NCI-H446 (cell line): ENCODE data around the gene NELFB.

Experiments
- DNase-seq, 2 experiments: peaks; one replicate each; lab custom pipeline; 2025; lab: John Stamatoyannopoulos, UW

Gene NELFB

DNA sequence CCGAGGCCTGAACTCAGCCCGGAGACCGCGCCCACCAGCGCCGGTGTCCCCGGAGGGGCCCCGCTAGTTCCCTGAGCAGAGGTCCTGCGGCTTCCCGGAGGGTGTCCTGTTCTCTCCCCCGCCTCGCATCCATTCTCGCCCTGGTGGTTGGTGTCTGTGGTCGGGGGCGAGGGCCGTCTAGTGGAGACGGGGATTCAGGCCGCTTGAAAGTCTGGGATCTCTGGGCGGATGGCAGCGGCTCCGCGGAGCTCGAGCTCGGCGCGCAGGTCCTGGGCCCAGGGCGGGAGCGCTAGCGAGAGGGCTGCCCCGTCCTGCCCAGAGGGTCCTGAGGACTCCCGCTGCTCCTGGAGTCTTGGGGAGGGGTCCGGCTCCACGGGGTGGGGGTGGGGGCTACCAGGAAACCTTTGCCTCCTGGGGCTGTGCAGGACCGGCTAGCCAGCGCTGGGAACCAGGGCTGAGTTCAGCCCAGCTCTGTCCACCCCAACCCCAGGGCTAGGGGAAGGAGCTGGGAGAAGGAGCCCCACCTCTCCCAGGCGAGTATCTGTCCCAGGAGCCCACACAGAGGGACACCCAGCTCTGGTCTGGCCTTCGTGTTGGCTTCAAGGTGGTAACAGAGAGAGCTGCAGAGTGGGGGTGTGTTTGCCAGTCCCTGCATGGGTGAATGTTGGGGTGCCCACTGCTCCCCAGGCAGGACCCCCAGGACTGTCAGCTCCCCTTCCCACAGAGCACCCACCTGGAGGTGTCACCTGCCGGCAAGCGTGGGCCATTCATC is 26.4 kb downstream of the NELFB start:
- DNase-seq = no peak

DNA sequence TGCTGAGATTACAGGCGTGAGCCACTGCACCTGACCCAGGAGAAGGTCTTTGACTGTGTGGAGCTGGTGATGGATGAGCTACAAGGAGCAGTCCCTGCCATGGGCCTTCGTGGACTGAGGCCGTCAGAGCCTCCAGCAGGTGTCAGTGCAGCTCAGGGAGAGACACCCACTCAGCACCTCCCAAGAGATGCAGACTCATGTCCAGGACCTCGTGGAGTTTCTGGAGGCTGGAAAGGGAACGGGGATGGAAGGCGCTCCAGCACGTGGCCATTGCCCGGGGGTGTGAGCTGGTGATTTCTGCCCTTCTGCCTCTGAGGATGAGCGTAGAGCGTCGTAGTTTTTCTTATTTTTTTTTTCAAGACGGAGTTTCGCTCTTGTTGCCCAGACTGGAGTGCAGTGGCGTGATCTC is 31.9 kb downstream of the NELFB start:
- peak in 1 of 2 experiments; percentile 57 for DNase-seq

DNA sequence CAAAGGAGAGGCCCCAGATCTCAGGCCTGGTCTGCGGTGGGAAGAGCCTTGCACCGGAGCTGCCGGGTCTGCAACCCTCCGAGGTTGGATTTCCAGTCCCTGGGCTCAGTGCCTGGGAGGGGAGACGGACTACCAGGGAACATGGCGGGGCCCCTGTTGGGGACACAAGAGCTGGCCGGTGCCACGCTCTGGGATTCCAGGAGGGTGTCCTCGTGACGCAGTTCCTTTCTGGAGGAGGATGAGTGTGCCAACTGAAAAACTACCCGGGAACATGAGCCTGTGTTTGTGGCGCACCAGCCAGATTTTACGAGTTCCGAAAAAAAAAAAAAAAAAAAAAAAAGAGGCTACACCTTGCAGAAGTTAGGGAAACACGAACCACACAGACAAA is 38.0 kb downstream of the NELFB start:
- no peak for DNase-seq

DNA sequence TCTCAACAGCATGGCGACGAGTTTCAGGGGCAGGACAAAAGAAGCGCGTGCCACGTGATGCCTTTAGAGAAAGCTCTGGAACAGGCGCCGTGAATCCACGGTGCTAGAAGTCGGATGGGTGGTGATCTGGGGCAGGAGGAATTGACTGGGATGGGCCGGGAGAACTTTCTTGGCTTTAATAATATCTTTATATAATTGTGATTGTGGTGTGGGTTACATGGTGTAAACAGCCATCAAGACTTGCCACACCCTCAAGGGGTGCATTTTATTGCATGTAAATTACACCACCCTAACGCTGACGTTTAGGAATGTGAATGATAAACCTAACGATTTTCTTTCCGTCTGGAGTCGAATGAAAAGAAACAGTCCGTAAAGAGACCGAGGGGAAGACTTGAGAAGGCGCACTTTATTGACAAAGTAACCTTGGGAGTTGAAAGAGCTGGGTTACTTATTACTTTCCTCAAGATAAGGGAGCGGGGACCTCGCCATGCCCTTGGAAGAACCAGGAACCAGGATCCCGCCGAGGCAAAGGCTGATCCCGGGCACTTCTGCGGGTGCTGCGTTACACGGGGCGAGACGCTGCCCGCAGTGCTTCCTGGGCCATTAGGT is 38.5 kb downstream of the NELFB start:
- no peak for DNase-seq

DNA sequence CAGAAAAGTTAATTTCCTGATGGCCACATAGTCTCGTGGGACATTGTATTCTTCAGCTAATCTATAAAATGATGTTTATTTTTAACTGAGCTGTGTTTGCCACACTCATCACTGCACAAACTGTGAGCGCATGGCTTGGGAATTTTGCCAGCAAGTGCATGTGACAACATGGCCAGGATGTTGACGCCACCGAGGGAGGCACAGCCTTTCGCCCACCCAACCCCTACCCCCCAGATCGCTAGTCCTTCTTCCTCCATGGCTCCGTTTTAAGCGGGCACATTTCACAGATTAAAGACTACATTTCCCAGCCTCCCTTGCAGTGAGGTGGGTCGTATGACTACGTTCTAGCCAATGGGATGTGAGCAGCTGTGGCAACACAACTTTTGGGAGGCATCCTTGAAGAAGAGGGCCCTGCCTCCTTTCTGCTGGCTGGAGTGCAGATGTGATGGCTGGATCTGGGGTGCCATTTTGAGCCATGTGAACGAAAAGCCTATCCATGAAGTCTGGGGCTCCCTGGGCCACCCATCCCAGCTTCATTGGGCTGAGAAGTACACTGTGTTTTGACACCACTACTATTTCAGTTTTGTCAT is 39.1 kb downstream of the NELFB start:
- DNase-seq = peak in 1 of 2 experiments; percentile 16

DNA sequence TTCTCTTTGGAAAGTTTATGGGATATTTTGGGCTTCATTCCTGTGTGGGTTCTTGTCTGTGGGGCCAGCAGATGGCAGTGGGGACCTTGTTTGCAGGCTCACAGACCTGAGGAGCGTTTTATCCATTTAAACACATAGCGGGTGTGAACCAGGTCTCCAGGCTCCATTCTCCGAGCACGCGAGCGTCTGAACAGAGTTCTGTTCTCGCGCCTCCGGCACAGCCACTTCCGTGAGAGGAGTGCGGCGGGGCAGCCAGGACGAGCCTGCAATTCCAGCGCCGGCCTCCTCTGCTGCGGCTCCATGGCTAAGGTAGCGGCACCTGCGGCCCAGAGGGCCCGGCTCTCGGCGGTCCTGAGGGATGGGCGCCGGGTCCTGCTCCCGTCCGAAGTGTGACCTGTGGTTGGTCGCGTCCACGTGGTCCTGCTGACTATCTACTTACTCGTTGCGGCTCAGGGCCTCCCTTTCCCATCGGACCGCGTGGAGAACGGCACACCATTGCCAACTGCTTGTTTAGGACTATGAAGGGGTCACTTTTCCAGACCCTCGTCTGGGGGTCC is 39.6 kb downstream of the NELFB start:
- DNase-seq = no peak

DNA sequence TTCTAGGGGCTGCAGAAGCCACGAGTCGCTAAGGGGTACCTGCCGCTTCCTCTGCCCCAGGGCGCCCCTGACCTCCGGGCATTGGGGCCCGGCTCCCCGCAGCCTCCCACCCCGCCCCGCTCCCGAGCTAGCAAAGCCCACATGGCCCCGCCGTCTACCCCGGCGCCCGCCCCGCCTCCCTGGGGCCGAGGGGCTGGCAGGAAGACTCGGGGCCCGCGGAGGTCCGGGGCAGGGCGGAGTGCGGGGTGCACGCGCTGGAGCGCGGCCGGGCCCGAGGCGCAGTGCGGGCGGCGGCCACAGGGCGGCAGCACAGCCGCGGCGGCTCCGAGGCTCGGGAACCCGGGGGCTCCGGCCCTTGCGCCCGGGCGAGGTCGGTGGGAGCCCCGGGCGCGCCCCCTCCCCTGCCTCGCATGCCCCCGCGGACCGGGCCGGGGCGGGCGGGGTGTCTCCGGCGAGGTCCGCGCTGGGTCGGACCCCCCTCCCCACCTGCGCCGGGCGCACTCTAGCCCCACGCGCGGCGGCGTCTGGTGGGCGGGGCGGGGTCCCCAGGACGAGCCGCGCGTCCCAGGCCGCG is 40.2 kb downstream of the NELFB start:
- DNase-seq = no peak

DNA sequence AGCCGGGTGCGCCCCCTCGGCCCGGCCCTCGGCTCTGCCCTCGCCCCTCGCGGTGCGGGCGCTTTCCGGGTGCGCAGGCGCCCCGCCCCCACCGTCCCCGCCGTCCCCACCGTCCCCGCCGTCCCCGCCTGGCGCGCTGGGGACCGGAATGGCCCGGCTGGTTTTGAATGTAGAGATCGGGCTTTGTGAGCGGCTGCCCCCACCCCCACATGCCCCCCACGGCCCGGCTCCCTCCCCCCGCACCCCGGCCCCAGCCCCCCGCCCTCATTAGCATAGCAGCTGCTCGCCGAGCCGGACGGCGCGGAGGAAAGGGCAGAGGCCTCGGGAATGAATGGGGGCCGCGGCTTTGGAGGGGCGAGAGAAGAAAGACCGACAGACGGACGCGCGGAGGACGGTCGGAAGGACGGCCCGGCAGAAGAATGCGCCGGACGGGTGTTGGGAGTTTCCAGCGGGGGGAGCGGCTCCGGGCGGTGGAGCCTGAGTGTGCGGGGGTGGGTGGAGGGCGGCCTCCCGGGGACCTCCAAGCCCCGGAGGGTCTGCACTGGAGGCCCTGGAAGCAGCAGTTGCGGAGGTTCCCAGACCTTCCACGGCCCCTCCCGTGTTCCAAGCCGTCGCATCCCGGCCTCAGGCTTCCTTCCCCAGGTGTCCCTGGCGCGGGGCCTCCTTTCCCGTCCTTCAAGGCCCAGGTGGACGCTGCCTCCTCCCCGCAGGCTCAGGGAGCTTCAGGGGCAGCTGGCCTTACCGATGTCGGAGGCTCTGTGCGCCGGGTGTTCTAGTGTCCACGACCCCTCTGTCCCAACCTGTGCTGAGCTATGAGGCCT is 40.9 kb downstream of the NELFB start:
- no peak for DNase-seq

DNA sequence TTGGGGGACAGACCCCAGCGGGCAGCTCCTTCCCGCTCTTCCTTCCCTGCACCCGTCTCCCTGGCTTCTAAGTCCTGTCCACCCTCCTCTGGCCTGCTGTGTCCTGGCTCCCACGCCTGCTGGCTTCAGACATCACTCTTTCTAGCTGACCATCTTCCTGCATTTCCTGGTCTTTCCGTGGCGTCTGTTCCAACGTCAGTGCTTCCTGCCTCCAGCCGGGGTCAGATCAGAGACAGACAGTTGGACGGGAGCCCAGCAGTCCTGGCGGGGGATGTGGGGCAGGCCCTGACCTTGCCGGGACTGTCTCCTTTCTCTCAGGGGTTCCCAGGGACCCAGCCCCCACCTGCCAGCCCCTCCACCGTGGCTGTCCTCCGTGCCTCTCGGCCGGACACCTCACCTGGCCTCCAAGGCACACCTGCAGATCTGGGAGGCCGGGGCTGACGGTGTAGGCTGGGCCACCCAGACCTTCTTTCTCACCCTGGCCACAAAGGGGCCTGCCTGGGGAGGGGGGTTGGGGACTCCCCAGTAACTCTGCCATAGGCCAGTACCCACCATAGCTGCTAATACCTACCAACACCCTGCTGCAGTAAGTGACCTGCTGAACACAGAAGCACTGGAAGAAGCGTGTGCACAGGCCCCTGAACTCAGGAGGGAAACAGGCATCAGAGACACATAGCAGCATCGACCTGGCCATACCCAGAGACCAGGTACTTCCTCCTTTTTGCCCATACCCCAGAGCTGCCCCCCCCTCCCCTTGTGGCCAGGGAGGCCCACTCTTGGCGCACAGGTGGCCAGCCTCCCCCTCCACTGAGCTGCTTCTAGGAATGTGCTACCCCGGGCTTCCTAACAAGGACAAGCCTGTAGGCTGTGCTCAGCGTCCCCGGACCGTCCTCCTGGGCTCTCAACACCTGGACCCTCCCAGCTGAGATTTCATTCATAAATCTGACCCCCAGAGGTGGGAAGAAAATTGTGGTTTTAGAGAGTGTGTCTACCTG is 41.8 kb downstream of the NELFB start:
- no peak for DNase-seq

DNA sequence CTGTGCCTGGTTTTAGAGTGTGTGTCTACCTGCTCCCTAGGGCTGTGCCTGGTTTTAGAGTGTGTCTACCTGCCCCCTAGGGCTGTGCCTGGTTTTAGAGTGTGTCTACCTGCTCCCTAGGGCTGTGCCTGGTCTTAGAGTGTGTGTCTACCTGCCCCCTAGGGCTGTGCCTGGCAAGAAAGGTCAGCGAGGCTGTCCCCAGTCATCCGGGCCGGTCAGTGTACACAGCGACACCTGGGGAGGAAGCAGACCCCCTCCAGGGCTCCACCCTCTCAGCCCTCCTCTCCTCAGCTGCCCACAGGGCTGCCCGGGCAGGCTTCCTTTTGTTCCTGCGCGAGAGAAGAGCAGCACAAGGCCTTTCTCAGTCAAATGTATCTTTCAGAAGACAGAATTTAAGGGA is 42.8 kb downstream of the NELFB start:
- DNase-seq = no peak

DNA sequence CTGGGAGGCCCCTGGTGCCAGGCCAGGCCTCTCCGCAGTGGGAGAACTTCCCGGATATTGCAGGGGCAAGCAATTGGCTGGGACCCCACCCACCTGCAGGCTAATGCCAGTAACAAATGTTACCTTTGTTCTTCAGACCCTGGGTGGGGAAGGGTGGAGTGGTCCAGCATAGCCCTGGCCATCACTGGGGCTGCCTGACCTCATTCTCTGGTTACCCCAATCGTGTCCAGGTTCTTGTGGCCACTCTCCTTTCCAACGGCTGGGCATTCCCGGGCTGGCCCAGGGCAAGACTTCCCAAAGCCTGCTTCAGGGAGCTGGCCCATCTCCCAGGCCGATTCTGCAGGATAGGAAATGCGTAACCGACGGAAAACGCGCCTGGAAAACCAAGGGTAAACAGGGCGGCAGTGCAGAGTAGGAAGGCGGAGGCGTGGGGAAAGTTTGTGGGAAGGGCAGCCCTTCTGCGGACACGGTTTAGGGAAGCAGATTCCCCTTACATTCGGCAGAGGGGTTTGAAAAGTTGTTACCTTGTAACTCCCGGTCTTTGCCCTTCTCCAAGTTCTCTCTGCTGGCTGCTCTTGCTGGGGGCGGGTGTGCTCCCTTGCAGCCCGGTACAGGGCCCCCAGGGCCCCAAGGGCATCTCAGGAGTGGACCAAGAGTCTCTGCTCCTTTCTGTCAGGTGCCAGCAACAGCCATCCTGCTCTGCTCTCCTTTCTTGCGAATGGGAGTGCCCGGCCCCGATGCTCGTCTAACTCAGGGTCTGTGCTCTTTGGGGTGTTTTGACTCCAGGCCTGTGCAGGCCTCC is 43.5 kb downstream of the NELFB start:
- DNase-seq = no peak

DNA sequence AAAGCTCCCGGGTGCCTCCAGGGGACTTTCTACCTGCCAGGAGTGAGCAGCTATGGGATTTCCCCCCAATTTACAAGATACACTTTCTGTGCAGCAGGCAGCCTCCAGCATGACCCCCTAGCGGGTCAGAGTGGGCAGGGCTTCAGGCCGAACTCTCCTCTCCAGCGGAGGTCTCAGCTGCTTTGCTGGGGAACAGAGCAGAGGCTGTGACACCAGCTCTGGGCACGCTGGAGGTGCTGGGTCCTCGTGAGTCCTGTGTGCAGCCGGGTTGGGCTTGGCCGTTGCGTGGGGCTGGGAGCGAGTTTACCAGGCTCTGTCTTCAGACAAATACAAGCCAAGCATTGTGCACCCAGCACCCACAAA is 44.1 kb downstream of the NELFB start:
- DNase-seq = no peak

DNA sequence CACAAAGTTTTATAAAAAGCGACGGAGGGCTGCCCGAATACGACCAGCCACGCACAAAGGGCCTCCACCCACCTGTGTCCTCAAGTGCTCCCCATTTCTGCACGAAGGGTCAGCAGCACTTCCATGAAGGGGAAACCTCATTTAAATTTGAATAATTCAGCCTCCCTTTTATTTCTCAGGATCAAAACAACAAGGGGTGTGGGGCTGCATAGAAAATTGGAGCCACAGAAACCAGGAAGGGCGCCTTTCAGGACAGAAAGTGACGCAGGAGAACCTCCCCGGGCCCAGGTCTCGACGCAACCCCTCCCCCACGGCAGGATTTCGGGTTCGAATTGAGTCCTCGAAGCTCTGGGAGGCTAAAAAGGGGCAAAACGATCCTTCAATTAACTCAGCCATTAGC is 44.8 kb downstream of the NELFB start:
- no peak for DNase-seq

DNA sequence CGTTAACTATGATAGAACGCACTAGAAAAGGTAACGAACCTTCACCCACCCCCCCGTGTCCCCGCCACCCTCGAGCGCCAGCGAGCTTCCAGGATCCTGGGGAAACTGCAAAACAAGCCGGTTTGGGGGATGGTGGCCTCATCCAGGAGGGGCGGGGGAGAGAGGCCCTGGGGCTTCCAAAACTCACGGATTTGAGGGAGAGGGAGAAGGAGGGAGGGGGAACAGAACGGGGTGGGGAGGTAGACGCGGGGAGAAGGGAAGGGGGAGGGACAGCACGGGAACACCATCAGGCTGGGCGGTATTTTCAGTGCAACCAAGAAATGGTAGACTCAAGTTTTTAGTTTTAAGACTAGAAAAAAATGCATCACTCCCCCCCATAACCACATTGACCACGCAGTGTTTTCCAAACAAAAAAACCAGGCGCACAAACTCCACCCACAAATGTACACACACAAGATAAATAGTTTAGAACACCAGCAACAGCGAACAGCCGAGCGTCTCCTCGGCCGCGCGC is 45.5 kb downstream of the NELFB start:
- peak in 1 of 2 experiments; percentile 16 for DNase-seq

DNA sequence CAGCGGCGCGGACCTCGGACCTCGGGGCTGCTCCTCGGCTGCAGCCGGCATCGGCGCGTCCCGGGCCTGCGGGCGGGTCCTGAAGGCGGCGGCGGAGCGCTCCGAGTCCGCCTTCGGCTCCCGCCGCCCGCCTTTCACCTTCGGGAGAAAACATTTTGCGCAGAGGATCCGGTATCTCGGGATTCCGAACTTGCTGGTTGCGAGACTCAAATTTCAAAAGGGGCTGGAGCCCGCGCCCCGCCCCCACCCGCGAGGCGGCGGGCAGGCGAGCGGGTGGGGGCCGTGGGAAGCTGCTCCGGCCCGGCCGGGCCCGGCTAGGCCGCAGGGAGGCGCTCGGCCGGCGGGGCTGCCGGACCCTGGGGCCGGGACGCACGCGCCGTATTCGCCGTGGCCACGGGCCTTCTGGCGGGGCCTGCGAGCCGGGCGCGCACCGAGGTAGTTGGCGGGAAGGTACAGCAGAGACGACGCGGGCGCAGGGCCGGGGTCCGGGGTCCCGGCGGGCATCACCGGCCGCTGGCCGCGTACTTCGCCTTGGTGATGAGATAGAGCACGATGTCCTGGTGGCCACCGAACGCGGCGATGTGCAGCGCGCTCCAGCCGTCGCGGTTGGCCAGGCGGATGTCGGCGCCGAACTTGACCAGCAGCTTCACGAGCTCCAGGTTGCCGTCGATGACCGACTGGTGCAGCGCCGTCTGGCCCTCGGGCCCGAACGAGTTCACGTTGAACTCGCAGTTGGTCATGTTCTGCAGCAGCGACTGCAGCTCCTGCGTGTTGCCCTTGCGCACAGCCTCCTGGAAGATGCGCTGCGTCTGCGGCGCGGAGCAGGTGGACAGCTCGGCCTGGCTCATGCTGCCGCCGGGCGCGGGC is 46.2 kb downstream of the NELFB start:
- peak in 1 of 2 experiments; percentile 35 for DNase-seq

DNA sequence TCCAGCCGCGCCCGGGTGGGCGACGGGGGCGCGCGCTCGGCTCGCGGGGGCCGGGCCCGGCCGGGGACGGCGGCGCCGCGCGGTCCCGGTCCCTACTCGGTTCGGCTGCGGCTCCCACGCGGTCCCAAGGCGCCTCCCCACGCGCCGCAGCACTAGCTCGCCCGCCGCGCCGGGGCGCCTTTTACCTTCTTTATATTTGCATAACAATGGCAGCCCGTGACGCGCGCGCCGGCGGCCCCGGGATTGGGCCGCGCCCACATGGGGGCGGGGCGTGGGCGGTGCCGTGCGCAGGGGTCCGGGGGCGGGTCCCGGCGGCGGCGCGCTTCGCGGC is 47.0 kb downstream of the NELFB start, which contains the start of gene NRARP:
Gene NRARP, minus strand, starts transcription at position 154 of the 331 bp plus-strand sequence. CDS start 343 bp downstream, outside the sequence.
- peak; percentile 49 to 82 for DNase-seq

DNA sequence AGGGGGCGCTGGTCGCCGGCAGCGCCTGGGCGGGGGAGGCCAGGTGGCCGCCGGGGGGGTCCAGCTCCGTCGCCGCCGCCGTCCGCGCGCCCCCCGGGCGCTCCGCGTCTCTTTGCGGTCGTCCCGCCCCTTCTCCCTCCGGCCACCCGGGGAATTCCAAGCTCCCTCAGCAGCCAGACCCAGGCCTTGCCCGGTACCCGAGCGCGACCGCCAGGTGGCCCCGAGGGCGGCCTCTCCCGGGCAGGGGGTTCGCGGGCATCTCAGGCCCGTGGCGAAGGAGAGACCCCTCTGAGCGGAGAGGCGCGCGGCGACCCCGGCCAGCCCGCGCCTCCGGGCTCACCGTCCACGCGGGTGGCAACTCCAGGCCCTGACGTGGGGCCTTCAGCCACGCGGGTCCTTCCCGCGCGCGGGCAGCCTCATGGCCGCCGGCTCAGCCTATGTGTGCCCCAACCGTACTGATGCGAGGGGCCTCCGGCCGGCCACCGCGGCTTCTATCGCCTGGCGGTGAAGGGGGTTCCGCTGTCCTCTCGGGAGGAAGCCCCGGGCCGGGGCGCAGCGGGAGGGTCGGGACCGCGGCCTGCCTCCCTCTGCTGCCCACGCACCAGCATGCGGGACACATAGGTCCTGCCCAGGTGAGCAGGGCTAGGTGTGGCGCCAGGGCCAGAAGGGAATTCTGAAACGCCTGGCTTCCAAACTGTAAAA is 47.5 kb downstream of the NELFB start:
- no peak for DNase-seq
